DND-41 (cell line): ENCODE data around the gene QTRT2.

ENCODE experiments used
- CTCF ChIP-seq: IDR thresholded peaks from 2 replicates; pipeline ENCODE4 v1.5.1; 2012; ENCODE audit warnings: borderline replicate concordance, low read length, moderate library complexity, mild to moderate bottlenecking; ENCODE audit not compliant: poor library complexity, severe bottlenecking; ENCODE audit errors: extremely low read depth
- EZH2 ChIP-seq: IDR thresholded peaks from 3 replicates; pipeline ENCODE4 v1.6.1; 2012; ENCODE audit warnings: borderline replicate concordance, low read depth, mild to moderate bottlenecking, moderate library complexity, low read length, inconsistent platforms; ENCODE audit not compliant: severe bottlenecking

GRCh38 chr3:114019486-114019885, 37.1 kb upstream of the QTRT2 start:
- TF ChIP-seq CTCF: no peak
- no peak for TF ChIP-seq EZH2
